Omental fat pad (tissue), 4 donors: ENCODE data around the gene ATIC. TPM values are rescaled to one million over a fixed set of nuclear protein-coding genes. Genes with fewer than 3 reads are reported as not detected.

Experiments used
- ATAC-seq: fragments of 150-250 bp; one replicate; pipeline ENCODE4 v1.9.1; 2016; ENCODE audit warnings: mild to moderate bottlenecking, moderate library complexity; ENCODE audit not compliant: low FRiP score
- DNase-seq: peaks from one replicate; pipeline ENCODE4 v3.0.0-alpha.2; 2019; ENCODE audit warnings: low spot score
- CTCF ChIP-seq, 3 donors: fragments of 450-650 bp; IDR thresholded peaks; one replicate each; pipeline ENCODE4 v1.5.1; 2016 to 2017; ENCODE audit warnings: antibody characterized with exemption in 3 of 3, mild to moderate bottlenecking in 3 of 3, moderate library complexity in 2 of 3
- total RNA-seq, 4 donors: library from RNA; depleted of rRNA; stranded (reverse); fragments of >200 nt; gene quantifications; one replicate each; pipeline ENCODE4 v1.1.0, GENCODE V29; 2016

Gene ATIC
- total RNA-seq, 4 donors from 2014 or later: 28.2 to 62.1 (median 35.9) TPM

GRCh38 chr2:215388002-215388728 is 76.3 kb downstream of the ATIC start:
- no peak for TF ChIP-seq CTCF (IDR thresholded peaks at IDR 0.05)
- ATAC-seq (no peak), DNase-seq (no peak)

- TF ChIP-seq CTCF (IDR thresholded peaks at IDR 0.05): no peak
- ATAC-seq (no peak), DNase-seq (no peak)
Observed at GRCh38 chr2:215390550-215390913, 78.7 kb downstream of the ATIC start.

- ATAC-seq (no peak), DNase-seq (no peak)
- TF ChIP-seq CTCF (IDR thresholded peaks at IDR 0.05): no peak
Observed at GRCh38 chr2:215391531-215391930, 79.7 kb downstream of the ATIC start.

- no peak for DNase-seq
- no peak for ATAC-seq
- no peak for TF ChIP-seq CTCF (IDR thresholded peaks at IDR 0.05)
Observed at GRCh38 chr2:215392164-215392563, 80.3 kb downstream of the ATIC start.

- no peak for ATAC-seq
- no peak for TF ChIP-seq CTCF (IDR thresholded peaks at IDR 0.05)
- DNase-seq: no peak
Observed at GRCh38 chr2:215392687-215393270, 80.9 kb downstream of the ATIC start.

GRCh38 chr2:215394102-215394805 is 82.4 kb downstream of the ATIC start:
- DNase-seq (no peak), ATAC-seq (no peak)
- no peak for TF ChIP-seq CTCF (IDR thresholded peaks at IDR 0.05)
